Subcutaneous adipose tissue (tissue), 4 donors: ENCODE data around the gene TLL2. TPM values are rescaled to one million over a fixed set of nuclear protein-coding genes. Genes with fewer than 3 reads are reported as not detected.

Experiments used
- total RNA-seq, 4 donors: library from RNA; depleted of rRNA; stranded (reverse); fragments of >200 nt; gene quantifications; one replicate each; pipeline ENCODE4 v1.1.0, GENCODE V29; 2016
- TF ChIP-seq, protein P1 (sequence below): fragments of 450-650 bp; IDR thresholded peaks from one replicate; pipeline ENCODE4 v1.5.1; 2016; ENCODE audit warnings: low read depth, mild to moderate bottlenecking, control low read depth, antibody characterized with exemption, moderate library complexity

The TLL2 gene
- total RNA-seq, 4 donors from 2014 or later, result not detected

DNA sequence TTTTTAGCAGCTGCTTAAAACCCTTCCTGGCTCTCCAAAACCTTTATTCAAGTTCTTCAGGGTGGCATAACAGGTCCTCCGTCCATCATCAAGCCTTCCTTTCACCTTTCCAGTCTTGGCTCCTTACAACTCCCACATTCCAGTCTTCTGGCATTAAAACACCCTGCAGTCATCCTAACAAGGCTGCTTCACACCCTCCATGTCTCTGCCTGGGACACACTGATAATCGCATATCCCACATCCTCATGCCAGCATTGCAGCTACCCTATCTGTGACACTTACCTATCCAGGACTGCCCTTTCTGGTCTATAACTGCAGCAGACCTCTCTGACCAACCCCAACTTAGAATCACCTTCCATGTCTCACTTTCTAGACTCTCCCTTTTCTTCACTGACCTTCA lies 2.6 kb upstream of the TLL2 start:
- TF ChIP-seq, protein P1, sequence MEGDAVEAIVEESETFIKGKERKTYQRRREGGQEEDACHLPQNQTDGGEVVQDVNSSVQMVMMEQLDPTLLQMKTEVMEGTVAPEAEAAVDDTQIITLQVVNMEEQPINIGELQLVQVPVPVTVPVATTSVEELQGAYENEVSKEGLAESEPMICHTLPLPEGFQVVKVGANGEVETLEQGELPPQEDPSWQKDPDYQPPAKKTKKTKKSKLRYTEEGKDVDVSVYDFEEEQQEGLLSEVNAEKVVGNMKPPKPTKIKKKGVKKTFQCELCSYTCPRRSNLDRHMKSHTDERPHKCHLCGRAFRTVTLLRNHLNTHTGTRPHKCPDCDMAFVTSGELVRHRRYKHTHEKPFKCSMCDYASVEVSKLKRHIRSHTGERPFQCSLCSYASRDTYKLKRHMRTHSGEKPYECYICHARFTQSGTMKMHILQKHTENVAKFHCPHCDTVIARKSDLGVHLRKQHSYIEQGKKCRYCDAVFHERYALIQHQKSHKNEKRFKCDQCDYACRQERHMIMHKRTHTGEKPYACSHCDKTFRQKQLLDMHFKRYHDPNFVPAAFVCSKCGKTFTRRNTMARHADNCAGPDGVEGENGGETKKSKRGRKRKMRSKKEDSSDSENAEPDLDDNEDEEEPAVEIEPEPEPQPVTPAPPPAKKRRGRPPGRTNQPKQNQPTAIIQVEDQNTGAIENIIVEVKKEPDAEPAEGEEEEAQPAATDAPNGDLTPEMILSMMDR, result no peak

DNA sequence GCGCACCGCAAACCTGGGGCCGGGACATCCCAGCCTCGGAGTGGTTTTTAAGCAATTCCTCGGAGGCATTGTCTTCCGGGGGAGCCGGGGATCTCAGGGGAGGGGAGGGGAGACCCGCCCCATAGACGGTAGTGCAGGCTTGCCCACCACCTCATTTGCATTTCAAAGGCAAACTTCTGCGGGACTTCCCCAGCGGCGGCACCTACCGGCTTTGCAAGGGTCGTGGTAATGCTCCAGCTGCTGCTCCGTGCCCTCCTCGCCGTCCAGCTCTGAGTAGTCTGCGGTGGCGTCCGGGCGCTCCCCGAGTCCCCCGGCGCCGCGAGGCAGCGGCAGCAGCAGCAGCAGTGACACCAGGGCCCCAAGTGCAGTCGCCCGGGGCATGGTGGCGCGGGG lies 425 bp downstream of the TLL2 start:
- TF ChIP-seq, protein P1, result no peak

DNA sequence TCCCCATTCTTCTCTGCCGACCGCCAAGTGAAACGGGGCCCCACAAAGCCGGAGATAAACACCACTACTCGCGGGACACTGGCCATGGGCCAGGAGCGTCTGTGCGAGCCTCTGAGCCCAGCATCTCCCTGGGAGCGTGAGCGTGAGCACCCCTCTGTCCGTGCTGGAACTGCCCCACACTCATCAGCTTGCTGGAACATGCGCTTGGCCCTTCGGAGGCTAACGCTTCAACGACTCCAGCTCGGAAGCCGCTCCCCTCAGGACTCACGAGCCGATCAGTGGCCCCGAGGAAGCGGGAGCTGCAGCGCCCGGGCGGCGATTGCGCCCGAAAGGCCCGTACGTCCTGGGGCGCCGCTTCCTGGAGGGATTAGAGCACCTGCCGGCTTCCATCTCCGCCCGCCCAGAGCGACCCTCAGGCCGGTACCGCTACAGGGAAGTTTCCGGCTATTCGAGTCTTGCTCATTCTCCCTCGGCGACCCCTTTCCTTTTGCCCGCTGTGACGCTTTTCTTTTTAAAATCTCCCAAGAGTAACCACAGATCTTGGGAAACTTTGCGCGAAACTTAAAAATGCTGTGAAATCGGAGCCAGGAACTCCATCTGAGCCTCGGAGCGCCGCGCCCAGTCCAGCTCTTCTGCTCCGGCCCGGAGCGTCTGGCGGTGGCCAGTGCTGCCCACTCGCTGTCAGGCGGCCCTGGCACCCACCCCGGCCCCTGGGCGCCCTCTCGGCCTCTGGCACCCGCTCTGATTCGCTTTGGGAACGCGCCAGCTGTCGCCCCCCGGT lies 1.0 kb downstream of the TLL2 start:
- TF ChIP-seq, protein P1, result no peak

DNA sequence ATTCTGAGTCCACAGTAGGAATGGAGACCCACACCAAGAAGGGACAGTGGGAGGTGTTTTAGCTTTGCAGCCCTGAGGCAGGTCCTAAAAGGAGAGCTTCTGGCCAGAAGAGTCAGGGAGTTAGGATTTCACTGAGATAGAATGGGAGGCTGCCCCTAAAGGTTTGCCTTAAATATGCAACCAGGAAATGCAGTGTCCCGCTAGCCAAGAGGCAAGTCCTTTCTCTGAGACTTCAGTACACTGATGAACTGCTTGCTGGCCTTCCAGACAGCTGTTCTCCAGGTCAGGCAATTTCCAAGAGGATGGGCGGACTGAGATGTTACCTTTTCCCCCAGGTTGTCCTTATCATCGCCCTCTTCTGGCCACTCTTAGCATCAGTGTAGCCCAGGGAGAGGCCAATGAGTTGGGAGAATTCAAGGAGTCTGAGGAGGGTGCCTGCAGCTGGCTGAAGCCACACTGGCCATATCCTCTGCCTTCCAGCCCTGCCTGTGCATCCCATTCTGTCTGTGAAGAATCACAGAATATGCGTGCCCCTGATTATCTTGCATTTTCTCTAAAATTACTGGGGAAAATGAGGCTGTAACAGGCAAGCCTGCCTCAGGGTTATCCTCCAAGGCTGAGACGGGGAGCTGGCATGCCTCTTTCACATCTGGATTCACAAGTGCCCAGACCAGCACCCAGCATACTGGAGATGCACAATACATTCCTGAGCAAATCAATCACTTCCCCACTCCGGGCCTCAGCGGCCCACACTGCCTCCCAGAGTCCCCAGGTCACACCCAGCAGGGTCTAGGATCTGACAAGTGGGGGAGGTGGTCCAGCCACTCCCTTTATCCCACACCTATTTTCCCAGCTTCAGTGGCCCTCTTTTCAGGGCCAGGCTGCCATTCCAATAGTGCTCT lies 2.4 kb downstream of the TLL2 start:
- TF ChIP-seq, protein P1, result no peak

DNA sequence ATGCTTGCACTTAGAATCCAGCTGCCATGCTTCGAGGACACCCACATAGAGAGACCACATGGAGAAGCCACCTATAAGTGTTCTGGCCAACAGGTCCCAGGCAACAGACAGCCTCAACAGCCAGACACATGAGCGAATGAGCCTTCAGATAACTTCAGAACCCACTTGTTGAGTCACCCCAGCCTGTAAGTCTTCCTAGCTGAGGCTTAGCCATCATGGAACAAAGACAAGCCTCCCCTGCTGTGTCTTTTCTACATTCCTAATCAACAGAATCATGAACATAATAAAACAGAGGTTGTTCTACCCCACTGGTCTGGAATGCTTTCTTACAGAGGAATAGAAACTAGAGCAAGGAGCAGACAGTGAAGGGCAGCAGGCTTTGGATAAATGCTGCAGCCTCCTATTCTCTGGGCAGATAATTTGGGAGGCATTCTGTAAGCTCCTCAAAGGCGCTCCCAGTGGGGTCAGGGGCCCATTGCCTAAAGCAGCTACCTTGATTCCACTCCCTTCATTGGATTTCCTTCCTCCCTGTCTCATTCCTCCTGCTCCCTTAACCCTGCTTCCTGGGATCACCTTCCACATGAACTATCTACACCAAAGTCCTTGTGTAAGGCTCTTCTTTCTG lies 4.6 kb downstream of the TLL2 start:
- TF ChIP-seq, protein P1, result no peak

DNA sequence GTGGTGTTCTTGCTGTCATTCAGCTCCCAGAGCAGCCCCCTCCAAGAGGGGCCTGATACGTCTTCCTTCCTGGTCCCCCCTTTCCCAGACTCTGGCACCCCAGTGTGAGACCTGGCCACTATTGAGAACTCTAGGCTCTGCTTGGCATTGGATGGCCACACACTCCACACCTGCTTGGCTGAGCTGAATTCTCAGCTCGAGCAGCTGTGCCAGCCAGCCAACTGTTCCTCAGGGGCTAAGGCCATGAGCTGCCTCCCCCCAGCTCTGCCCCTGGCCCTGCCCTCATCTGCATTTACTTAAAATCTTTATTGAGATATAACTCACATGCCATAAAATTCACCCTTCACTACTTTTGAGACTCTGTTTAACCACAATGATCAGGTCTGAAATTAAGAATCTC lies 6.7 kb downstream of the TLL2 start:
- TF ChIP-seq, protein P1, result no peak
